HepG2 (cell line): ENCODE measurements around the gene CREB3. TPM values are rescaled to one million over a fixed set of nuclear protein-coding genes. Genes with fewer than 3 reads are reported as not detected.

ENCODE experiments used
- CCAR2 ChIP-seq: fragments of 200-400 bp; formaldehyde crosslinking; optimal IDR thresholded peaks from 2 replicates; pipeline ENCODE3; 2018; ENCODE audit warnings: low read depth, mild to moderate bottlenecking, low read length, moderate library complexity
- CHD2 ChIP-seq: IDR thresholded peaks from 2 replicates; pipeline ENCODE4 v1.6.1; 2011; ENCODE audit warnings: low read depth, low read length, improper control_type of control experiment
- E2F2 ChIP-seq: sonication (generic); formaldehyde crosslinking; IDR thresholded peaks from 2 replicates; pipeline ENCODE4 v1.4.0; 2020; ENCODE audit warnings: missing genetic modification reagents, borderline replicate concordance
- JUNB ChIP-seq: sonication (generic); formaldehyde crosslinking; IDR thresholded peaks from 2 replicates; pipeline ENCODE4 v1.8.0; 2022; ENCODE audit warnings: missing genetic modification reagents, mild to moderate bottlenecking, borderline replicate concordance
- POLR2G ChIP-seq: fragments of 200-400 bp; formaldehyde crosslinking; IDR thresholded peaks from 2 replicates; pipeline ENCODE4 v1.6.1; 2018; ENCODE audit warnings: mild to moderate bottlenecking, low read depth, low read length, moderate library complexity
- TEAD2 ChIP-seq: sonication (generic); formaldehyde crosslinking; IDR thresholded peaks from 2 replicates; pipeline ENCODE4 v1.9.0; 2021; ENCODE audit warnings: missing genetic modification reagents
- YEATS4 ChIP-seq: sonication (generic); formaldehyde crosslinking; IDR thresholded peaks from 2 replicates; pipeline ENCODE4 v1.4.0; 2020; ENCODE audit warnings: missing genetic modification reagents, borderline replicate concordance
- ZNF33A ChIP-seq: sonication (generic); formaldehyde crosslinking; IDR thresholded peaks from 2 replicates; pipeline ENCODE4 v1.5.1; 2020; ENCODE audit warnings: missing genetic modification reagents, mild to moderate bottlenecking, moderate library complexity, borderline replicate concordance
- ZNF564 ChIP-seq: sonication (generic); formaldehyde crosslinking; IDR thresholded peaks from 2 replicates; pipeline ENCODE4 v1.8.1; 2023; ENCODE audit warnings: mild to moderate bottlenecking, missing genetic modification reagents
- ZNF713 ChIP-seq: sonication (generic); formaldehyde crosslinking; IDR thresholded peaks from 2 replicates; pipeline ENCODE4 v1.4.0; 2020; ENCODE audit warnings: mild to moderate bottlenecking, missing genetic modification reagents
- polyA plus RNA-seq, 8 experiments: library from polyadenylated mRNA; depleted of rRNA in 3 of 8; stranded (reverse) in 7 of 8; unstranded in 1 of 8; fragments of >200 nt; fragmentation: Illumina TruSeq in 4 of 8; extraction: Trizol in 4 of 8; gene quantifications; 2 replicates each; pipeline versions ENCODE4 v1.2.1 to v1.2.3, GENCODE V29; 2011 to 2016; ENCODE audit warnings: low read depth in 4 of 8, missing spikeins in 1 of 8, mixed read lengths in 1 of 8; ENCODE audit not compliant: insufficient read depth in 1 of 8
- total RNA-seq, 5 experiments: library from RNA; depleted of rRNA; stranded (reverse); fragments of >200 nt; fragmentation: Illumina TruSeq; extraction: Trizol; gene quantifications; 2 replicates each; pipeline ENCODE4 v1.2.3, GENCODE V29; 2016; ENCODE audit warnings: low read depth in 1 of 5
- TF ChIP-seq, protein P1 (sequence below), 2 experiments: sonication (generic) in 1 of 2; formaldehyde crosslinking in 1 of 2; IDR thresholded peaks; 2 replicates each; pipeline versions ENCODE4 v1.4.0 to v1.6.1; 2016 to 2020; ENCODE audit warnings: borderline replicate concordance in 1 of 2, low read depth in 1 of 2, mild to moderate bottlenecking in 1 of 2, missing genetic modification reagents in 1 of 2
- TF ChIP-seq, protein P2 (sequence below): sonication (generic); formaldehyde crosslinking; IDR thresholded peaks from 2 replicates; pipeline ENCODE4 v1.8.0; 2022; ENCODE audit warnings: missing genetic modification reagents, mild to moderate bottlenecking, inconsistent platforms, borderline replicate concordance
- TF ChIP-seq, protein P3 (sequence below): sonication (generic); formaldehyde crosslinking; IDR thresholded peaks from 2 replicates; pipeline ENCODE4 v1.5.0; 2020; ENCODE audit warnings: mild to moderate bottlenecking, missing genetic modification reagents
- TF ChIP-seq, protein P4 (sequence below): sonication (generic); IDR thresholded peaks from 2 replicates; pipeline ENCODE4 v1.6.1; 2016; ENCODE audit warnings: low read depth, borderline replicate concordance
- TF ChIP-seq, protein P5 (sequence below): sonication (generic); formaldehyde crosslinking; IDR thresholded peaks from 2 replicates; pipeline ENCODE4 v1.4.0; 2020; ENCODE audit warnings: missing genetic modification reagents, mild to moderate bottlenecking, borderline replicate concordance
- TF ChIP-seq, protein P6 (sequence below): sonication (generic); formaldehyde crosslinking; IDR thresholded peaks from 2 replicates; pipeline ENCODE4 v1.5.0; 2020; ENCODE audit warnings: missing genetic modification reagents, mild to moderate bottlenecking, borderline replicate concordance

The CREB3 gene
- total and polyA plus RNA-seq, 2 of the 13 experiments (the other 11 are each of a cell fraction or from before 2014, with no cell fraction given), result 11.1 to 34.2 TPM

GRCh38 chr9:35732185-35732799, at the start of gene CREB3, which contains the start of gene TLN1 (continued):
- TF ChIP-seq, protein P1, sequence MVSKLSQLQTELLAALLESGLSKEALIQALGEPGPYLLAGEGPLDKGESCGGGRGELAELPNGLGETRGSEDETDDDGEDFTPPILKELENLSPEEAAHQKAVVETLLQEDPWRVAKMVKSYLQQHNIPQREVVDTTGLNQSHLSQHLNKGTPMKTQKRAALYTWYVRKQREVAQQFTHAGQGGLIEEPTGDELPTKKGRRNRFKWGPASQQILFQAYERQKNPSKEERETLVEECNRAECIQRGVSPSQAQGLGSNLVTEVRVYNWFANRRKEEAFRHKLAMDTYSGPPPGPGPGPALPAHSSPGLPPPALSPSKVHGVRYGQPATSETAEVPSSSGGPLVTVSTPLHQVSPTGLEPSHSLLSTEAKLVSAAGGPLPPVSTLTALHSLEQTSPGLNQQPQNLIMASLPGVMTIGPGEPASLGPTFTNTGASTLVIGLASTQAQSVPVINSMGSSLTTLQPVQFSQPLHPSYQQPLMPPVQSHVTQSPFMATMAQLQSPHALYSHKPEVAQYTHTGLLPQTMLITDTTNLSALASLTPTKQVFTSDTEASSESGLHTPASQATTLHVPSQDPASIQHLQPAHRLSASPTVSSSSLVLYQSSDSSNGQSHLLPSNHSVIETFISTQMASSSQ (IDR thresholded peaks at IDR 0.05; ENCODE audit: low read depth), result peak; percentile 35; the same call in 1 of the 2 replicates
- TF ChIP-seq, protein P1 (CRISPR knock-in tag; IDR thresholded peaks at IDR 0.05; ENCODE audit: borderline replicate concordance), result no peak; the same call in 1 of the 2 replicates
- peak; percentile 96 for TF ChIP-seq YEATS4 (CRISPR knock-in tag)
- TF ChIP-seq ZNF713, result no peak
- TF ChIP-seq CCAR2, result no peak
- TF ChIP-seq, protein P2, sequence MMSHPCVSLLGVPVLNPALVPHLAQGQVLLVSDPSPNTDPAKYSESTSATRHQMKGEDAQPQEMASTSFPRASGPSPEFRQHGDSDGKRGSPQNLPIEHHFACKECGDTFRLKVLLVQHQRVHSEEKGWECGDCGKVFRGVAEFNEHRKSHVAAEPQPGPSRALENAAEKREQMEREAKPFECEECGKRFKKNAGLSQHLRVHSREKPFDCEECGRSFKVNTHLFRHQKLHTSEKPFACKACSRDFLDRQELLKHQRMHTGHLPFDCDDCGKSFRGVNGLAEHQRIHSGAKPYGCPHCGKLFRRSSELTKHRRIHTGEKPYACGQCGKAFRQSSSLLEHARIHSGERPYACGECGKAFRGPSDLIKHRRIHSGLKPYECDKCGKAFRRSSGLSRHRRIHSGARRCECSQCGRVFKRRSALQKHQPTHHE (CRISPR knock-in tag), result no peak; the same call in 1 of the 2 replicates
- TF ChIP-seq, protein P3, sequence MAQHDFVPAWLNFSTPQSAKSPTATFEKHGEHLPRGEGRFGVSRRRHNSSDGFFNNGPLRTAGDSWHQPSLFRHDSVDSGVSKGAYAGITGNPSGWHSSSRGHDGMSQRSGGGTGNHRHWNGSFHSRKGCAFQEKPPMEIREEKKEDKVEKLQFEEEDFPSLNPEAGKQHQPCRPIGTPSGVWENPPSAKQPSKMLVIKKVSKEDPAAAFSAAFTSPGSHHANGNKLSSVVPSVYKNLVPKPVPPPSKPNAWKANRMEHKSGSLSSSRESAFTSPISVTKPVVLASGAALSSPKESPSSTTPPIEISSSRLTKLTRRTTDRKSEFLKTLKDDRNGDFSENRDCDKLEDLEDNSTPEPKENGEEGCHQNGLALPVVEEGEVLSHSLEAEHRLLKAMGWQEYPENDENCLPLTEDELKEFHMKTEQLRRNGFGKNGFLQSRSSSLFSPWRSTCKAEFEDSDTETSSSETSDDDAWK (CRISPR knock-in tag), result no peak
- TF ChIP-seq, protein P4, sequence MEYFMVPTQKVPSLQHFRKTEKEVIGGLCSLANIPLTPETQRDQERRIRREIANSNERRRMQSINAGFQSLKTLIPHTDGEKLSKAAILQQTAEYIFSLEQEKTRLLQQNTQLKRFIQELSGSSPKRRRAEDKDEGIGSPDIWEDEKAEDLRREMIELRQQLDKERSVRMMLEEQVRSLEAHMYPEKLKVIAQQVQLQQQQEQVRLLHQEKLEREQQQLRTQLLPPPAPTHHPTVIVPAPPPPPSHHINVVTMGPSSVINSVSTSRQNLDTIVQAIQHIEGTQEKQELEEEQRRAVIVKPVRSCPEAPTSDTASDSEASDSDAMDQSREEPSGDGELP, result no peak; the same call in 1 of the 2 replicates
- no peak for TF ChIP-seq JUNB (CRISPR knock-in tag)
- TF ChIP-seq, protein P5, sequence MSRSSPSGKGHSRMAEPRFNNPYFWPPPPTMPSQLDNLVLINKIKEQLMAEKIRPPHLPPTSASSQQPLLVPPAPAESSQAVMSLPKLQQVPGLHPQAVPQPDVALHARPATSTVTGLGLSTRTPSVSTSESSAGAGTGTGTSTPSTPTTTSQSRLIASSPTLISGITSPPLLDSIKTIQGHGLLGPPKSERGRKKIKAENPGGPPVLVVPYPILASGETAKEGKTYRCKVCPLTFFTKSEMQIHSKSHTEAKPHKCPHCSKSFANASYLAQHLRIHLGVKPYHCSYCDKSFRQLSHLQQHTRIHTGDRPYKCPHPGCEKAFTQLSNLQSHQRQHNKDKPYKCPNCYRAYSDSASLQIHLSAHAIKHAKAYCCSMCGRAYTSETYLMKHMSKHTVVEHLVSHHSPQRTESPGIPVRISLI (CRISPR knock-in tag), result no peak
- peak; percentile 81; the same call in 1 of the 2 replicates for TF ChIP-seq ZNF33A (CRISPR knock-in tag)
- no peak for TF ChIP-seq TEAD2 (CRISPR knock-in tag)
- TF ChIP-seq, protein P6, sequence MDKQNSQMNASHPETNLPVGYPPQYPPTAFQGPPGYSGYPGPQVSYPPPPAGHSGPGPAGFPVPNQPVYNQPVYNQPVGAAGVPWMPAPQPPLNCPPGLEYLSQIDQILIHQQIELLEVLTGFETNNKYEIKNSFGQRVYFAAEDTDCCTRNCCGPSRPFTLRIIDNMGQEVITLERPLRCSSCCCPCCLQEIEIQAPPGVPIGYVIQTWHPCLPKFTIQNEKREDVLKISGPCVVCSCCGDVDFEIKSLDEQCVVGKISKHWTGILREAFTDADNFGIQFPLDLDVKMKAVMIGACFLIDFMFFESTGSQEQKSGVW (CRISPR knock-in tag), result no peak
- TF ChIP-seq CHD2, result no peak
- no peak for TF ChIP-seq ZNF564 (CRISPR knock-in tag)
- peak; percentile 92 for TF ChIP-seq POLR2G
- peak; percentile 51; the same call in 1 of the 2 replicates for TF ChIP-seq E2F2 (CRISPR knock-in tag)
